Testis (tissue), 2 donors: ENCODE data around the gene CDYL.

Experiments
- POLR2A ChIP-seq: fragments of 450-650 bp; IDR thresholded peaks from one replicate; pipeline ENCODE4 v1.6.1; 2017; ENCODE audit warnings: antibody characterized with exemption, mild to moderate bottlenecking, moderate library complexity
- TF ChIP-seq, protein P1 (sequence below), 3 experiments: fragments of 450-650 bp in 2 of 3; fragments of 200-600 bp in 1 of 3; sonication (generic) in 1 of 3; IDR thresholded peaks; one replicate each; pipeline ENCODE4 v1.5.1; 2016 to 2019; ENCODE audit warnings: antibody characterized with exemption in 3 of 3, mild to moderate bottlenecking in 2 of 3, moderate library complexity in 1 of 3

DNA sequence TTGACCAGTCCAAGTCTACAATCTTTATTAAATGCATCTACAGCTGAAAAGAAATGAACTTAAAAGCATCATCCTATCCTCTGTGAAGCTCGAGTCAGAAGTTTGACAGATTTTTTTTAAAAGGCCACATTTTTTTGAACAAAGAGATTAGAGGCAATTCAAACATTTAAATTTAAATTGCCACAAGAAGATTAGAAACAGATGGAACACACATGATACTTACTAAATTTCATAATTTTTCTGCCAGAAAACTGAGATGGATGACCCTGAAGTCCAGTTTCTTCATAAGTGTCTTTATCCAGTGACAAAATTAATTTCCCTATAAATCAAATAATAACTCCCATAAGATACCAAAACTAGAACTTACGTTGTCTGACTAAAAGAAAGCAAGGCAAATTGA, 223.4 kb downstream of the CDYL start:
- TF ChIP-seq, protein P1, sequence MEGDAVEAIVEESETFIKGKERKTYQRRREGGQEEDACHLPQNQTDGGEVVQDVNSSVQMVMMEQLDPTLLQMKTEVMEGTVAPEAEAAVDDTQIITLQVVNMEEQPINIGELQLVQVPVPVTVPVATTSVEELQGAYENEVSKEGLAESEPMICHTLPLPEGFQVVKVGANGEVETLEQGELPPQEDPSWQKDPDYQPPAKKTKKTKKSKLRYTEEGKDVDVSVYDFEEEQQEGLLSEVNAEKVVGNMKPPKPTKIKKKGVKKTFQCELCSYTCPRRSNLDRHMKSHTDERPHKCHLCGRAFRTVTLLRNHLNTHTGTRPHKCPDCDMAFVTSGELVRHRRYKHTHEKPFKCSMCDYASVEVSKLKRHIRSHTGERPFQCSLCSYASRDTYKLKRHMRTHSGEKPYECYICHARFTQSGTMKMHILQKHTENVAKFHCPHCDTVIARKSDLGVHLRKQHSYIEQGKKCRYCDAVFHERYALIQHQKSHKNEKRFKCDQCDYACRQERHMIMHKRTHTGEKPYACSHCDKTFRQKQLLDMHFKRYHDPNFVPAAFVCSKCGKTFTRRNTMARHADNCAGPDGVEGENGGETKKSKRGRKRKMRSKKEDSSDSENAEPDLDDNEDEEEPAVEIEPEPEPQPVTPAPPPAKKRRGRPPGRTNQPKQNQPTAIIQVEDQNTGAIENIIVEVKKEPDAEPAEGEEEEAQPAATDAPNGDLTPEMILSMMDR (IDR thresholded peaks at IDR 0.05) = no peak
- no peak for TF ChIP-seq POLR2A
